GM19467 (cell line): ENCODE measurements around the gene SMIM45.
A peak's percentile ranks its signal among the peaks of the same experiment; 100 is the strongest.

Experiments used
- ATAC-seq: cut with Tn5 transposase; IDR thresholded peaks from one replicate; pipeline ENCODE4 v1.9.1; 2021; ENCODE audit warnings: mild to moderate bottlenecking, moderate library complexity; ENCODE audit not compliant: unreplicated experiment

The SMIM45 gene

DNA sequence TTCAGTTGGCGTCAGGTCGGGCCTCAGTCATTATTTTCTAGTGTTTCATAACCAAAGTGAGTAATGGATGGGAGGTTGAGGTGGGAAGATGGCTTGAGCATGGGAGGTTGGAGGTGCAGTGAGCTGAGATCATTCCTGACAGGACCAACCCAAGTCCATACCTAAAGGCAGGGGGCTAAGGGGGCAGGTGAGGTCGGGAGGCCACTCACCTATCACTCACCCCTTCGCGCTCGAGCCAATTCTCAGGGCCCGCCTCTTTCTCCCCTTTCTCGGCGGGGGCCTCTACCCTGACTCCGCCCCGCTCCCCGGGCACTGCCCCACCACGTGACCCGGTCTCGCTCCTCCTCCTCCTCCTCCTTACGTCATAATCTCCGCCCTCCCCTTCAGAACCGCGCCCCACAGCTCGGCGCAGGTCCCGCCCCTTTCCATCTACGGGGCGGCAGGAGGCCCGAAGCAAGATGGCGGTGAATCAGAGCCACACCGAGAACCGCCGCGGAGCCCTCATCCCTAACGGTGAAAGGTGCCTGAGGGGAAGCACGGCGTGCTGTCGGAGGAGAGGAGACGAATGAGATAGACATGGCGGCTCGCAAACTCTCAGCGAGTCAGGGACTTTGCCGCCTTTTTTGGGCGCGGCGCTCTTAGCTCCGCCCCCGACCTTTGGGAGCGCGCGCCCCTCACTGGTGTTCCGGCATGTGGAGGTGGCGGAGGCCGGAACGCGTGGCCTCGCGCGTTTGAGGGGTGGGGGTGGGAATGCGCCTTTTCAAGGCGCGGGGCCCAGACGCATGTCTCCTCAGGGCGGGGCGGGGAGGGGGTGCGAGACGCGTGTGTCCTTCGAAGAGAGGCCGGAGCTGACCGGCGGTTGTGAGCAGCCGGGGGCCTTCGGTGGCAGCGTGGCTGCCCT is 46.7 kb downstream of the SMIM45 start, which contains the start of gene WBP2NL:
TSS of gene WBP2NL (plus strand) at position 428 of the 901 bp plus-strand sequence. CDS start at position 459, 31 bp downstream.
- peak; percentile 74 for ATAC-seq

- no peak for ATAC-seq
These were observed 48.5 kb downstream of the SMIM45 start for GRCh38 chr22:42000466-42000865.

DNA sequence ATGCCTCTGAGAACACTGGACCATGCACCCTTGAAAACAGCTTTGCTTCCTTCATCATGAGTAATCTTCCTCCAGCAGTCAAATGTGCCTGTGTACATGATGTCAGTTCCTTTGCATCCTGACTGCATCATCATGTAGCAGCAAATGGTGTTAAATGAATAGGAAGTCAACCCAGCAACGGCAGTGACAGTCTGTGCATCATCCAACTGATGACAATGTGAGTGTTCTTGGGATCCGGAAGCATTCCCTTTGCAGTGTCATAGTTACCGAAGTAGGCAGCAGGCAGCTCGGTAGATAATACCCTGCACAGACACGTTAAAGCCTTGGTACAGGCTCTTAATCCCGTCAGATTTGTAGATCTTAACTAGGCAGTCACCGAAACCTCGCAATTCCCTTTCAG is 49.2 kb downstream of the SMIM45 start:
- ATAC-seq, result no peak

- ATAC-seq, result no peak
These were observed 49.8 kb downstream of the SMIM45 start for GRCh38 chr22:42001706-42002105.

DNA sequence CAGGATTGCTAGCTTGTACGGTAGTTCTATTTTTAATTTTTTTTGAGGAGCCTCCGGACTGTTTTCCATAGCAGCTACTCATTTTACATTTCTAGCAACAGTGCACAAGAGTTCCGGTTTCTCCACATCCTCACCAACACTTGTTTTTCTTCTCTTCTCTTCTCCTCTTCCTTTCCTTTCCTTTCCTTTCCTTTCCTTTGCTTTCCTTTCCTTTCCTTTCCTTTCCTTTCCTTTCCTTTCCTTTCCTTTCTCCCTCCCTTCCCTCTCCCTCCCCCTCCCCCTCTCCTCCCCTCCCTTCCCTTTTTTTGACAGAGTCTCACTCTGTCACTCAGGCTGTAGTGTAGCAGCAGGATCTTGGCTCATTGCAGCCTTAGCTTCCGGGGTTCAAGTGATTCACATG is 56.0 kb downstream of the SMIM45 start:
- no peak for ATAC-seq
